GM23248 (cell line): ENCODE data around the gene ARRDC1. TPM values are rescaled to one million over a fixed set of nuclear protein-coding genes. Genes with fewer than 3 reads are reported as not detected.
"Not testable (repeated sequence)": the region's sequence is repeated elsewhere in the genome, so short reads cannot be mapped to it uniquely, and the experiment has no call there.

Source experiments
- DNase-seq: peaks from one replicate; pipeline ENCODE4 v3.0.0-alpha.2; 2015
- H2AFZ ChIP-seq: fragments of 200-600 bp; sonication (generic); 2 replicates; pipeline ENCODE4 v1.6.1; 2016; ENCODE audit warnings: antibody characterized with exemption
- H3F3A ChIP-seq: fragments of 200-600 bp; sonication (generic); 2 replicates; pipeline ENCODE4 v1.6.1; 2016; ENCODE audit warnings: mild to moderate bottlenecking, antibody characterized with exemption, mixed run types; ENCODE audit not compliant: insufficient read depth
- H3K27ac ChIP-seq: fragments of 200-600 bp; sonication (generic); 2 replicates; pipeline ENCODE4 v1.5.1; 2016; ENCODE audit warnings: mild to moderate bottlenecking
- H3K27me3 ChIP-seq: fragments of 200-600 bp; sonication (generic); replicated peaks from 2 replicates; pipeline ENCODE4 v1.6.1; 2016; ENCODE audit warnings: mild to moderate bottlenecking; ENCODE audit not compliant: insufficient read depth
- H3K36me3 ChIP-seq: fragments of 200-600 bp; sonication (generic); 2 replicates; pipeline ENCODE4 v1.6.1; 2016; ENCODE audit warnings: low read depth, mild to moderate bottlenecking
- H3K4me1 ChIP-seq: fragments of 200-600 bp; sonication (generic); 2 replicates; pipeline ENCODE4 v1.6.1; 2016; ENCODE audit warnings: mild to moderate bottlenecking; ENCODE audit not compliant: insufficient read depth
- H3K4me2 ChIP-seq: fragments of 200-600 bp; sonication (generic); one replicate; pipeline ENCODE4 v1.6.1; 2016; ENCODE audit warnings: mild to moderate bottlenecking; ENCODE audit not compliant: unreplicated experiment
- H3K4me3 ChIP-seq: fragments of 200-600 bp; sonication (generic); 2 replicates; pipeline ENCODE4 v1.5.1; 2016; ENCODE audit warnings: mild to moderate bottlenecking
- H3K79me2 ChIP-seq: fragments of 200-600 bp; sonication (generic); 2 replicates; pipeline ENCODE4 v1.6.1; 2016; ENCODE audit warnings: mild to moderate bottlenecking; ENCODE audit not compliant: insufficient read depth
- H3K9ac ChIP-seq: fragments of 200-600 bp; sonication (generic); 2 replicates; pipeline ENCODE4 v1.6.1; 2016; ENCODE audit warnings: mild to moderate bottlenecking
- H3K9me2 ChIP-seq: fragments of 200-600 bp; sonication (generic); 2 replicates; pipeline ENCODE4 v1.6.1; 2016; ENCODE audit warnings: mixed run types, mild to moderate bottlenecking, moderate library complexity; ENCODE audit not compliant: insufficient read depth
- H3K9me3 ChIP-seq: fragments of 200-600 bp; sonication (generic); one replicate; pipeline ENCODE4 v1.6.1; 2017; ENCODE audit warnings: low read depth
- H4K20me1 ChIP-seq: fragments of 200-600 bp; sonication (generic); 2 replicates; pipeline ENCODE4 v1.6.0; 2016; ENCODE audit not compliant: insufficient read depth
- EZH2 ChIP-seq: fragments of 200-600 bp; sonication (generic); IDR thresholded peaks from 2 replicates; pipeline ENCODE4 v1.6.1; 2018; ENCODE audit warnings: antibody characterized with exemption, mild to moderate bottlenecking; ENCODE audit not compliant: insufficient read depth, poor library complexity, severe bottlenecking
- EZH2phosphoT487 ChIP-seq: fragments of 200-600 bp; sonication (generic); IDR thresholded peaks from 2 replicates; pipeline ENCODE4 v1.6.1; 2018; ENCODE audit warnings: antibody characterized with exemption, moderate library complexity, mild to moderate bottlenecking, low read depth; ENCODE audit not compliant: insufficient read depth
- WGBS, 2 experiments: methylation state at CpG; one replicate each; pipeline ENCODE4 v1.1.6; 2015 to 2017; ENCODE audit warnings: low lambda C conversion rate in 2 of 2, low coverage in 1 of 2; ENCODE audit errors: missing lambda C conversion rate in 2 of 2; 5-methylcytosine and 5-hydroxymethylcytosine counted together
- in situ Hi-C: fragments of 300-500 bp; cut with MboI; formaldehyde crosslinking; loops from 2 replicates; pipeline ENCODE4 v1.15.0; 2020
- polyA plus RNA-seq: library from polyadenylated mRNA; unstranded; fragments of >200 nt; fragmentation: Nextera tagmentation; extraction: Ambion mirVana; gene quantifications from 2 replicates; pipeline ENCODE4 v1.2.1, GENCODE V29; 2016
- total RNA-seq: library from RNA; depleted of rRNA; stranded (reverse); fragments of >200 nt; shearing (Covaris generic); gene quantifications from 2 replicates; pipeline ENCODE4 v1.2.3, GENCODE V29; 2014

The ARRDC1 gene
- total and polyA plus RNA-seq, 2 experiments from 2014 or later: 21.0 to 26.9 TPM

DNA sequence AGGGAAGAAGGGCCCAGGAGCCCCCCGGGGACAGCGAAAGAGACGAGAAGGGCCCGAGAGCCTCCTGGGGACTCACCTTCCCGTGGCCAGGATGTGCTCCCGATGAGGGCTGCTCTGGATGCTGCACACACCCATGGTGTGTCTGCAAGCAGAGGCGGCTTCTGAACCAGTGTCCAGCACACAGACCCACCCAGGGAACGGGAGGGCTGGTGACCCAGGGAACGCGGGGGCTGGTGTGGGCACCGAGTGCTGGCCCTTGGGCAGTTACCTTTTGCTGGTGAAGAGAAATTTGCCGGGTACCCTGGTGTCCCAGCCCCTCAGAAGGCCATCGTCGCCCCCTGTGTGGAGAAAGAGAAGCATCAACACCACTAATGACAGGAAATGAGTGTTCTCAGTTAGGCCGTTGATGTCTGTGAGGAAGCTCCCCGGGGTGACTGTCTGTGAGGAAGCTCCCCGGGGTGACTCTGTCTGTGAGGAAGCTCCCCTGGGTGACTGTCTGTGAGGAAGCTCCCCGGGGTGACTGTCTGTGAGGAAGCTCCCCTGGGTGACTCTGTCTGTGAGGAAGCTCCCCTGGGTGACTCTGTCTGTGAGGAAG, 40.6 kb upstream of the ARRDC1 start:
- H2AFZ ChIP-seq: no peak overlapping the region
- no peaks in the 10 kb centered on the region for H3K9me2 ChIP-seq
- H3F3A ChIP-seq: no peaks in the 10 kb centered on the region
- 89 to 93% methylated on average over 17 of the region's 18 CpGs for WGBS, 2 experiments
- H3K36me3 ChIP-seq: peaks cover 2% of the 10 kb centered on the region; the same call in 1 of the 2 replicates
- in situ Hi-C loops: no loop called here
- no peak overlapping the region for H3K4me3 ChIP-seq
- H3K79me2 ChIP-seq: 0 out of 2 replicates have a peak, but pooled peaks cover 8% of the 10 kb centered on the region
- H3K9me3 ChIP-seq: no peaks in the 10 kb centered on the region
- TF ChIP-seq EZH2 (no peak), EZH2phosphoT487 (no peak)
- H3K27me3 ChIP-seq: no peaks in the 10 kb centered on the region
- H3K27ac ChIP-seq: no peak overlapping the region
- DNase-seq: no peak
- H4K20me1 ChIP-seq: no peaks in the 10 kb centered on the region
- H3K9ac ChIP-seq: no peak overlapping the region
- no peak overlapping the region for H3K4me2 ChIP-seq
- H3K4me1 ChIP-seq: no peaks in the 10 kb centered on the region

DNA sequence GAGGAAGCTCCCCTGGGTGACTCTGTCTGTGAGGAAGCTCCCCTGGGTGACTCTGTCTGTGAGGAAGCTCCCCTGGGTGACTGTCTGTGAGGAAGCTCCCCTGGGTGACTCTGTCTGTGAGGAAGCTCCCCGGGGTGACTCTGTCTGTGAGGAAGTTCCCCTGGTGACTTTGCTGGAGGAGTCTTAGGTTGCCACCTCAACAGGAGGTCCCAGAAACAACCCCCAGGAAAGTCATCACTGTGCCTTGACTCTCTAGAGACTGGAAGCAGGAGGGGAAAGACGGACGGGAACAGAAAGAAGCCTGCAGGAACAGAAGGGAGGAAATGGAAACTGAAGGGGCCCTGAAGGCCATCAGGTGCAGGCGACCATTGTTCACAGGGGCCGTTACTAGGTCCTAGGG, 37.0 kb upstream of the ARRDC1 start:
- H3K4me2 ChIP-seq, H3K36me3 ChIP-seq, H4K20me1 ChIP-seq, H3K9me2 ChIP-seq, H3K4me3 ChIP-seq, H3K27ac ChIP-seq, H2AFZ ChIP-seq, H3F3A ChIP-seq, H3K27me3 ChIP-seq, DNase-seq, in situ Hi-C loops, H3K4me1 ChIP-seq, H3K9me3 ChIP-seq, H3K9ac ChIP-seq: not testable (repeated sequence)
- H3K79me2 ChIP-seq: peaks cover 22% of the 10 kb centered on the region
- 78 to 82% methylated on average over 5 of the region's 5 CpGs for WGBS, 2 experiments

DNA sequence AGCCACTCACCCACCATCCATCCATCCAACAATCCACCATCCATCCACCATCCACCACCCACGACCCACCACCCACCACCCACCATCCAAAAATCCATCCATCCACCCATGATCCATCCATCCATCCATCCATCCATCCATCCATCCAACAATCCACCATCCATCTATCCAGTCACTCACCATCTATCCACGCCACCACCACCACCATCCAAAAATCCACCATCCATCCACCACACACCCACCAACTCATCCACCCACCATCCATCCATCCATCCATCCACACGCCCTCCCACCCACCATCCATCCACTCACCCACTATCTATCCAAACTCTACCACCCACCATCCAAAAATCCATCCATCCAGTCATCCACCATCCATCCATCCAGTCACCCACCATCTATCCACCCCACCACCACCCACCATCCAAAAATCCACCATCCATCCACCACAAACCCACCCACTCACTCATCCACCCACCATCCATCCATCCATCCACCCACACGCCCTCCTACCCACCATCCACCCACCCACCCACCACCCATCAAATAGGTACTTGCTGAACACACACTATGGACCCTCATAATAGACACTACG, 35.8 kb upstream of the ARRDC1 start:
- TF ChIP-seq EZH2: no peak
- no peak for TF ChIP-seq EZH2phosphoT487
- H3K79me2 ChIP-seq: peaks cover 29% of the 10 kb centered on the region
- no peaks in the 10 kb centered on the region for H3K4me1 ChIP-seq
- WGBS, 2 experiments: 98 to 100% methylated on average over 3 to 5 of the region's 5 CpGs
- H2AFZ ChIP-seq: no peak overlapping the region
- no peak overlapping the region for H3K4me3 ChIP-seq
- no peaks in the 10 kb centered on the region for H4K20me1 ChIP-seq
- H3K27me3 ChIP-seq: no peaks in the 10 kb centered on the region
- in situ Hi-C loops: no loop called here
- H3K36me3 ChIP-seq: peaks cover 9% of the 10 kb centered on the region
- H3K9ac ChIP-seq: no peak overlapping the region
- DNase-seq: no peak
- no peaks in the 10 kb centered on the region for H3K9me3 ChIP-seq
- no peak overlapping the region for H3K27ac ChIP-seq
- H3F3A ChIP-seq: no peaks in the 10 kb centered on the region
- H3K9me2 ChIP-seq: no peaks in the 10 kb centered on the region
- no peak overlapping the region for H3K4me2 ChIP-seq

DNA sequence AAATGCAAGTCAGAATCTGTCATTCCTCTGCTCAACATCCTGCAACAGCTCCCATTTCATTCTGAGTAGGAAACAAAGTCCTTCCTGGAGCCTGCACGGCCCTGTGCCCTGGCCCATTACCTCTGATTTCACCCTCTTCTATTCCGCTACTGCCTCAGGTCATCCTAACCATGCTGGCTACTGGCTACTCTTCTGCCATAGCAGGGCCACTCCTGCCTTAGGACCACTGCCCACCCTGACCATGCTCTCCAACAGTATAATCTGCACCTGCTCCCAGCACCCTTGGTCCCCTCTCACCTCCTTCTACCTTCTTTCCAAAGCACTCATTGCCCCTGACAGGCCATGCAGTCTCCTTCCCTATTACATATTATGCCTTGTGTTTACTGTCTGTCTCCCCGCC, 34.9 kb upstream of the ARRDC1 start:
- no peak for TF ChIP-seq EZH2phosphoT487
- no peak for TF ChIP-seq EZH2
- Histone ChIP-seq H3K27ac (no peak overlapping the region), H3K4me3 (no peak overlapping the region), H3K9me3 (no peaks in the 10 kb centered on the region), H4K20me1 (no peaks in the 10 kb centered on the region), H3F3A (no peaks in the 10 kb centered on the region), H3K9me2 (no peaks in the 10 kb centered on the region), H3K79me2 (peaks cover 38% of the 10 kb centered on the region), H3K4me1 (no peaks in the 10 kb centered on the region), H2AFZ (no peak overlapping the region), H3K4me2 (no peak overlapping the region), H3K27me3 (no peaks in the 10 kb centered on the region), H3K9ac (no peak overlapping the region), H3K36me3 (peaks cover 9% of the 10 kb centered on the region)
- DNase-seq: no peak
- in situ Hi-C loops: no loop called here
- 96% methylated on average over 3 of the region's 3 CpGs for WGBS, 2 experiments

DNA sequence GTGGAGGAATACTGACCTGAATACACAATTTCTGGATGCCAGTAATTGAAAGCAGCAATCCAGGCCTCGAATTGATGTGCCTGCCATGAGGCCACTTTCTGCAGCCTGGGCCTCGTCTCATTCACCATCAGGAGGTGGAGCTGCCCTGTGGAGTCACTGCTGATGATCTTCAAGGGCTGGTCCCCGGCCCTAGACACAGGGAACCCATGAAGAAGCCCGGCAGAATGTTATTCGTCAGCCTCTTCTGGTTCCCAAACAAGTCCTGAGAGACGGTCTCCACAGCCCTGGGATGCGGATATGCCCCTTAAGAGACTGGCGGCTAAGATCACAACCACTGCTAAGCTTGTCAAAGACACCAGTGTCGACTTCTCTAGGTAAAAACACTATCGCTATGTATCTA, 31.3 kb upstream of the ARRDC1 start:
- peaks cover 9% of the 10 kb centered on the region for H3K36me3 ChIP-seq
- 0 out of 2 replicates have a peak, but pooled peaks cover 5% of the 10 kb centered on the region for H3F3A ChIP-seq
- H3K9me3 ChIP-seq: no peaks in the 10 kb centered on the region
- peaks cover 9% of the 10 kb centered on the region for H3K4me1 ChIP-seq
- H4K20me1 ChIP-seq: no peaks in the 10 kb centered on the region
- no peak overlapping the region for H3K27ac ChIP-seq
- no peak overlapping the region for H2AFZ ChIP-seq
- no peak overlapping the region for H3K9ac ChIP-seq
- H3K9me2 ChIP-seq: no peaks in the 10 kb centered on the region
- TF ChIP-seq EZH2phosphoT487 (no peak), EZH2 (no peak)
- no peak for DNase-seq
- peaks cover 65% of the 10 kb centered on the region for H3K79me2 ChIP-seq
- H3K4me2 ChIP-seq: no peak overlapping the region
- 83 to 84% methylated on average over 10 of the region's 10 CpGs for WGBS, 2 experiments
- in situ Hi-C loops: no loop called here
- H3K4me3 ChIP-seq: no peak overlapping the region
- H3K27me3 ChIP-seq: no peaks in the 10 kb centered on the region
